ENCODE results near the gene KLHL12. TPM values are rescaled to one million over a fixed set of nuclear protein-coding genes. Genes with fewer than 3 reads are reported as not detected.
"Not testable (repeated sequence)": the region's sequence is repeated elsewhere in the genome, so short reads cannot be mapped to it uniquely, and the experiment has no call there.

The KLHL12 gene
- total RNA-seq, 2 donors from 2014 or later = 18.0 to 20.1 TPM

DNA sequence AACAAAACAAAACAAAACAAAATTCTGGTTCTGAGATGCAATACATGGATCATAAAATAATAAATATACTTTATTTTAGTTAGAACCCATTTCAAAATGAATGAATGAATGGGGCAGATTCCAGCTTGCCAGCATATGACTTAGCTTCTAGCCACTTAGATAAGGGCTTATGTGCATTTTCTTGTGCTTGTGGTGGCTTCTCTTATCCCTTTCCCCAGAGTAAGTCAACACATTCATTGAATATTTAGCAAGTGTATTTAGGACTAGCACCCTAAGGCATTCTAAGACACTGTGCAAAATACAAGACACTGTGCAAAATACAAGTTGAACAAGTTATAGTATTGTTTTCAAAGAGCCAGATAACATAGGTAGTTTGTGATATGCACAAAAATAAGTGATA is 26.4 kb upstream of the KLHL12 start:
- DNase-seq (no peak), ATAC-seq (no peak)
- intact Hi-C loops (cut with DNase I) = no loop called here

DNA sequence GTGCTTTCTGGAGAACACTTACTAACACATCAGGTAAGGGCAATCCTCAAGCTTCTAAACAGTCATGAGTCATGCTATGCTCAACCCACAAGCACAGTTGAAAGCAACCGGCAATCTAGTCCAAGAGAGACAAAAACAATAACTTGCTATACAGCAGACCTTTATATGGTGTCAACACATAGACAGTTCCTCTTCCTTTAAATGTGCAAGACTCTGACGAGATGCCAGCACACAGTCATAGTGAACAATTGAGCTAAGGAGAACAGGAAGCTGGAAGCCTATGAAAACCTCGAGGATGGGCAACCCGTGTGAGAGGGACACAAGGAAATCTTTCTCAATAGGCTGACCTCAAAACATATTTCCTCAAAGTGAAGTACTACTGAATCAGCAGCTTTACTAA is 25.8 kb upstream of the KLHL12 start:
- intact Hi-C loops (cut with DNase I) = no loop called here
- peak; percentile 53 to 76 for ATAC-seq
- DNase-seq = peak; percentile 54

DNA sequence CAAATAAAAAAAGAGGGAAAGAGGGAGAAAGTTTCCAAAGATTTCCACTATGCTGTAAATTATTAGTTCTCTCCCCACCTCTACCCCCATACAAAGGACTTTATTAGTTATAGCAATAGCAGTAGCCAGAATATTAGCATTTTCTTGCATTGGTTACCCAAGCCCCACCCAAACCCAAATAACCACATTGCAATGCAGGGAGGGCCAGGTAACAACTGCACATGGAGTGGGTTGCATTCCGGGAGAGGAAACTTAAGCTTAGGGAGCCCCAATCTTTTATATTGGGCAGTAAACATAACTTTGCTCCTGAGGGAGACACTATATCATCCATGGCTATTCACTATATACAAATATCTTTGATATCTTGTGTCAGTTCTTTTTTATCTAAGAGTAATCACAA is 25.1 kb upstream of the KLHL12 start:
- intact Hi-C loops (cut with DNase I) = no loop called here
- DNase-seq (no peak), ATAC-seq (no peak)

DNA sequence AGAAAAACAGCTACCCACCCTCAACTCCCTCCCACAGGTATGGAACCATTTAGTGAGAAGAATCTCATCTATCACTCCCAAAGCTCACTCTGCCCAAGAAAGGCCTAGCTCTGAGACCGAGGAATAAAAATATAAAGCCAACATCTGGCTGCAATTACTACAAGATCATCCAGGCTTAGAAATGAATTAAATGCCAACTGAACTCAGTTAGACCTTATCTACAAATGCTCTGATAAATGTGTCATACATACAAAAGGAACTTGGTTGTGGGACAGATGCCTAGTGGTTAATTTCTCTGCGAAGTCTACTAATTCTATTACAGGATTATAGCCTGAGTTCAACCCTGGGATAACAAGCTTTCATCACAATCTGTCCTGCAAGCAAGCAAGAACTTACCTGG is 24.4 kb upstream of the KLHL12 start:
- intact Hi-C loops (cut with DNase I) = no loop called here
- DNase-seq (no peak), ATAC-seq (no peak)

DNA sequence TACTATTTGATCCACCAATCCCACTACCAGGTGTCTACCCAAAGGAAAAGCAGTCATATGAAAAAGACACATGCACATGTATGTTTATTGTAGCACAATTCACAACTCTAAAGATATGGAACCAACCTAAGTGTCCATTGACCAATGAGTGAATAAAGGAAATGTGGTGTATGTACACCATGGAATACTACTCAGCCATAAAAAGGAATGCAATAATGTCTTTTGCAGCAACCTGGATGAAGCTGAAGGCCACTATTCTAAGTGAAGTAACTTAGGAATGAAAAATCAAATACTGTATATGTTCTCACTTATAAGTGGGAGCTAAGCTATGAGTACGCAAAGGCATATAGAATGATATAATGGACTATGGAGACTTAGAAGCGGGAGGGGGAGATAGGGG is 18.4 kb upstream of the KLHL12 start:
- intact Hi-C loops (cut with DNase I) = no loop called here
- ATAC-seq (no peak), DNase-seq (no peak)

DNA sequence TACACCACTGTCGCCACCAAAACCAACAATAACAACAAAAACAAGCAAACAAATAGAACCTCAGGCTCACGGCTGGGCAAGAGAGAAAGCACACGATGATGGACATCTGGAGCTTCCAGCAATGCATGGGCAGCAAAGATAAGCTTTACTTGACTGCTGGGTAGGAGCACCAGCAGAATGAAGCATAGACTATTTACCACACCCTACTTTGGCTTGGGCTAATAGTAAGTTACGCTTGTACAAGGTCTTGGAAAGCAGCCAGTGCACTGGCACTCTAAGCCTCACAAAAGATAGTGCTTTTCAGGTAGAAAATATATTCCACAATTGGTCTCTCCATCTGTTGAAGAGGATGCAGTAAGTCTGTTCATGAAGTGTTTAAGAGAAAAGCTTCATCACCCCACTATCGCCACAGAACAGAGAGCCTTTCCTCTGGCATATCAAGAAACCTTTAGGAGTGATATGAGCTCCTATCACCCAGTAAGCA is 17.4 kb upstream of the KLHL12 start:
- no peak for ATAC-seq
- intact Hi-C loops (cut with DNase I) = no loop called here
- DNase-seq = no peak

DNA sequence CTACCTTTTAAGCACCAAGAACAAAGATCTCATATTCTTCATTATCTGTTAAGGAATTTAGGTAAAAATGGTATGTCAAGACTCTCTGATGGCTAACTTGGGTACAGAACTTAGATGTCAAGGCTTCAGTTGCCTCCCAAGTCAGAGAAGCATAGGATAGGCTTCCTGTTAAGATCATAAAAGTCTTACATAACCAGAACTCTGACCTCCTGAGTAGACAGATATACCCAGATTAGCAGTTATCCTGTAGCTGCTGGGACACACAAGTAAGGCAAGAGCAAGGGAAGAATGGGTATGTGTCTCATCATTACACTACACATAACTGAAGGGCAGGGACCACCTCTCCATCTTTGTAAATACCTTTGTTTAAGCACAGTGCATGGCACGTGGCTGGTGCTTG is 15.4 kb upstream of the KLHL12 start:
- DNase-seq (no peak), ATAC-seq (no peak)
- intact Hi-C loops (cut with DNase I) = no loop called here

DNA sequence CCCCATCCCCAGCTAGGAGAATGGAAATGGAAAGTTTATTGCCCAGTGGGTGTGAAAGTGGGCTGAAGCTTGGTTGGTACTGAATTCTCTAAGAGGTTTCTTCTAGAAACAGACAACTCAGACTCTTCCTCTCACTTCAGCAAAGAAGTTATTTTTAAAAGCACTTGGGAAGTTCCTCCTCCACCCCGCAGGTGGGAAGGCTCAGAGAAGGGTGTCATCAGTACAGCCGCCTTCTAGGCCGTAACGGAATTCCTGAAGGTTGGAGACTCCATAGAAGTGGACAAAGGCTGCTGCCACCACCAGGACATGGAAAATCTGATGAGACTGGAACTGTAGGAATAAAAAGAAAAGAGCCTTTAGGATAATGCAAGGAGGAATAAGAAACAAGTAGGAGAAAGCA is 14.3 kb upstream of the KLHL12 start:
- intact Hi-C loops (cut with DNase I) = no loop called here
- ATAC-seq = no peak

DNA sequence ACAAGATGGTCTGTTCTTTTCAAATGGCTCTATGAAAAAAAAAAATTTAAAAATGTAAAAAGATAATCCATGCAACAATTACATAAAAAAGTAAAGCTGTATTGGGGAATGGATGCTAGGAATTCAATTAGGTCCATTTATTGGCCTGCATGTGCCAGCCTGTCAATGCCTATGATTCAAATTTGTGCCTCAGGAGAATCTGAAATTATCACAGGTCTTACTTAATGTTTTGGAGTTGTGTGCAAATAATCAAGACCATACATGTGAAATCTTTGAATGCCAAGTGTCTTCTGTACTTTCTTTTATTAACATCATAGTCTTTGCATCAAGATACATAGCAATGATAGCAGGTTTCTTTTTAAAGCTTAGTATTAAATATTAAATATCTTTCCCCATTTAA is 13.5 kb upstream of the KLHL12 start:
- ATAC-seq (no peak), DNase-seq (no peak)
- intact Hi-C loops (cut with DNase I) = no loop called here

More for the DNA sequence above, 14.3 kb upstream of the KLHL12 start:
- DNase-seq = no peak

DNA sequence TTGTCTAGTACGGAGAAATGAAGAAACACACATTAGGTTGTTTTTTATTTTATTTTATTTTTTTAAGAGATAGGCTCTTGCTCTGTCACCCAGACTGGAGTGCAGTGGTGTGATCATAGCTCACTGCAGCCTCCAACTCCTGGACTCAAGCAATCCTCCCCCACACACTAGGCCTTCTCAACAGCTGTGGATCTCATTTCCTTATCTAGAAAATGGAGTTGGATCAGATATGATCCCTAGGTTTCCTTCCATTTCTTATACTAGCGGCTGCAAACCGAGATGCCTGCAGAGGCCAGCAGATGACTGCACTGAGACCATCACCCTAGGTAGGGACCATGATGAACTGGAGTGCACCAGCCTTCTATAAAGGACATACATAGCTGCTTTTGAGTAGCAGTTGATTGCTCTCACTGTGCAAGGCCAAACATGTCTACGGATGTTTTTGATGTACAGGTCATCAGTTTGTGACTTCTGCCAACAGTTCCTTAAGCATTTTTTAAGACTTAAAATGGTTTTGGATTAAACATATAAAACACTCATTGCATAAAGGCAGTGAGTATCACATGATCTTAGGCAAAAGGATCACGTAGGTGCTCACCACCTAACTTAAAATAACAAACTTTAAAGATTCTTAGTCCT is 11.4 kb upstream of the KLHL12 start:
- no peak for ATAC-seq
- intact Hi-C loops (cut with DNase I) = no loop called here
- no peak for DNase-seq

DNA sequence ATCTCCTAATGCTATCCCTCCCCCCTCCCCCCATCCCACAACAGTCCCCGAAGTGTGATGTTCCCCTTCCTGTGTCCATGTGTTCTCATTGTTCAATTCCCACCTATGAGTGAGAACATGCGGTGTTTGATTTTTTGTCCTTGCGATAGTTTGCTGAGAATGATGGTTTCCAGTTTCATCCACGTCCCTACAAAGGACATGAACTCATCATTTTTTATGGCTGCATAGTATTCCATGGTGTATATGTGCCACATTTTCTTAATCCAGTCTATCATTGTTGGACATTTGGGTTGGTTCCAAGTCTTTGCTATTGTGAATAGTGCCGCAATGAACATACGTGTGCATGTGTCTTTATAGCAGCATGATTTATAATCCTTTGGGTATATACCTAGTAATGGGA is 9.4 kb upstream of the KLHL12 start:
- DNase-seq; intact Hi-C loops (cut with DNase I); ATAC-seq: not testable (repeated sequence)

DNA sequence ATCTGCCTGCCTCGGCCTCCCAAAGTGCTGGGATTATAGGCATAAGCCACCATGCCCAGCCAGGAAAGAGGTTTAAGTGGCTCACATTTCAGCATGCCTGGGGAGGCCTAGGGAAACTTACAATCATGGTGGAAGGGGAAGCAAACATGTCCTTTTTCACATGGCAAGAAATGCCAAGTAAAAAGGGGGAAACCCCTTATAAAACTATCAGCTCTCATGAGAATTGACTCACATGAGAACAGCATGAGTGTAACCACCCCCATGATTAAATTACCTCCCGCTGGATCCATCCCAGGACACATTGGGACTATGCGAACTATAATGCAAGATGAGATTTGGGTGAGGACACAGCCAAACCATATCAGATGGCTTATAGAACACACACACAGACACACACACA is 8.8 kb upstream of the KLHL12 start:
- intact Hi-C loops (cut with DNase I) = no loop called here
- ATAC-seq = no peak

DNA sequence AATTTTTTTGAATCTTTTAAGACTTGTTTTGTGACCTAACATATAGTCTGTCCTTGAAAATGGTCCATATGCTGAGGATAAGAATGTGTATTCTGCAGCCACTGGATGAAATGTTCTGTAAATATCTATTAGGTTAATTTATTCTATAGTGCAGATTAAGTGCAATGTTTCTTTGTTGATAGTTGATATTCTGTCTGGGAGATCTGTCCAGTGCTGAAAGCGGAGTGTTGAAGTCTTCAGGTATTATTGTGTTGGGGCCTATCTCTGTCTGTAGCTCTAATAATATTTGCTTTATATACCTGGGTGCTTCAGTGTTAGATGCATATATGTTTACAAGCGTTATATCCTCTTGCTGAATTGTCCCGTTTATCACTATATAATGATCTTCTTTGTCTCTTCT is 7.7 kb upstream of the KLHL12 start:
- DNase-seq = no peak
- intact Hi-C loops (cut with DNase I) = no loop called here

More for the DNA sequence above, 8.8 kb upstream of the KLHL12 start:
- DNase-seq = no peak

DNA sequence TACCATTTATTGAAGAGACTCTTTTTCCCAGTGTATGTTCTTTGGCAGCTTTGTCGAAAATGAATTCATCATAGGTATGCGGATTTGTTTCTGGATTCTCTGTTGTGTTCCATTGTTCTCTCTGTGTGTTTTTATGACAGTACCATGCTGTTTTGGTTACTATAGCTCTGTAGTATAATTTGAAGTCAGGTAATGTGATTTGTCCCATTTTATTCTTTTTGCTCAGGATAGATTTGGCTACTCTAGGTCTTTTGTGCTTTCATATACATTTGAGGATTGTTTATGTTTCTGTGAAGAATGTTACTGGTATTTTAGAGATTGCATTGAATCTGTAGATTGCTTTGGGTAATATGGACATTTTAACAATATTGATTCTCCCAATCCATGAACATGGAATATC is 5.4 kb upstream of the KLHL12 start:
- DNase-seq (no peak), ATAC-seq (no peak)
- intact Hi-C loops (cut with DNase I) = no loop called here

More for the DNA sequence above, 7.7 kb upstream of the KLHL12 start:
- ATAC-seq = no peak

DNA sequence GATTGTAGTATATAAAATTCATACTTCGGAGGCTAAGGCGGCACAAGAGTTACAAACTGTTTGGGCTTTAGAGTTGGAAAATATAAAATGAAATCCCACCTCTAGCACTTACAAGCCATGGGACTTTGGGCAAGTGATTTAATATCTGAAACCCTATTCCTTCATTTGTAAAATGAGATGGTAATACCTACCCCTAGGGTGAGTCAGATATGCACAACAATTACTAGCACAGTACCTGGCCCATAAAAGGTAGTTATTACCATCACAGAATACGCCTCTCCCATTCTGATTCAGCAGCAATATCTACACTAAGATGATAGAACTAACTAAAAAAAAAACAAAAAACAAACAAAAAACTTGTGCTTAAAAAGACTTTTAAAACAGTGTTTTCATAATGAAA is 3.5 kb downstream of the KLHL12 start:
- intact Hi-C loops (cut with DNase I) = loop anchor here in 1 of 2 donors (10.0 kb wide), 1 partner anchor 81 kb away; the partner anchor contains the start of gene TMEM183A
- no peak for ATAC-seq
- DNase-seq = no peak

DNA sequence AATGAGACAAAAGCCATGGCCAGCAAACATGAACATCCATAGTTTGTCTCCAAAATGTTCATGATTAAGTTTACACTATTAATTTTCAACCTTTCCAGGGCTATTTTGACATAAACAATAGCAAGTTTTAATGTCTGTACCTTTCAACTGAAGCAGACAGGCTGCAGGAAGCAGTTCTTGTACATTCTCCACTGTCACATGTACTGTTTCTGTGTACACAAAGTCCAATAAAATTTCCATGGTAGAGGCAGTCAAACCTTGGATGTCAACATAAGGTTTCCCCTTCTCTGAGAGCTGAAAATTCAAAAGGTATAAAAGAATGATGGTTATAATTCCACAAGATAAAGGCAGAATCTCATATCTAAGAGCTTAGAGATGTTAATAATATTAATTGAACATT is 7.4 kb downstream of the KLHL12 start:
- ATAC-seq (no peak), DNase-seq (no peak)
- intact Hi-C loops (cut with DNase I) = loop anchor here in 1 of 2 donors (10.0 kb wide), 1 partner anchor 85 kb away; the partner anchor contains the start of gene TMEM183A

DNA sequence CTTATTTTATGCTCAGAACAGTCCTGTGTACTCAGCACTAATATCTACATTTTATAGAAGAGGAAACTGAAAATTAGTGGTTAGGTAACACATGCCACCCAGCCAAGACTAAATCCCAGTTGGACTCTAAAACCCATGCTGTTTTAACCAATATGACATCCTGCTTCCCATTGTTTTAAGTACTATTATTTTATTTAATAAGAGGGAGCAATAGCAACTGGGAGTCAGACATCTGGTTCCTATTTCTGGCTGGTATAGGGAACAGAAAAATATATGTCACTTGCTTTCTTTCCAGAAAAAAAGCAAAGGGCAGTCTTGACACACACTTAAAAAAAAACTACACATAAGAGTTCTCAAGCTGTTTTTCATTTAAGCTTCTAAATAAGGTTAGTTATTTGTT is 11.9 kb downstream of the KLHL12 start:
- DNase-seq = no peak
- intact Hi-C loops (cut with DNase I) = no loop called here
- ATAC-seq = no peak

DNA sequence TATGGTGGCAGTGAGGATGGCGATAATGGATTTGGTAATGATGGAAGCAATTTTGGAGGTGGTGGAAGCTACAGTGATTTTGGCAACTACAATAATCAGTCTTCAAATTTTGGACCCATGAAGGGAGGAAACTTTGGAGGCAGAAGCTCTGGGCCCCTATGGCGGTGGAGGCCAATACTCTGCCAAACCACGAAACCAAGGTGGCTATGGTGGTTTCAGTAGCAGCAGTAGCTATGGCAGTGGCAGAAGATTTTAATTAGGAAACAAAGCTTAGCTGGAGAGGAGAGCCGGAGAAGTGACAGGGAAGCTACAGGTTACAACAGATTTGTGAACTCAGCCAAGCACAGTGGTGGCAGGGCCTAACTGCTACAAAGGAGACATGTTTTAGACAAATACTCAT is 14.6 kb downstream of the KLHL12 start:
- DNase-seq; ATAC-seq; intact Hi-C loops (cut with DNase I): not testable (repeated sequence)

DNA sequence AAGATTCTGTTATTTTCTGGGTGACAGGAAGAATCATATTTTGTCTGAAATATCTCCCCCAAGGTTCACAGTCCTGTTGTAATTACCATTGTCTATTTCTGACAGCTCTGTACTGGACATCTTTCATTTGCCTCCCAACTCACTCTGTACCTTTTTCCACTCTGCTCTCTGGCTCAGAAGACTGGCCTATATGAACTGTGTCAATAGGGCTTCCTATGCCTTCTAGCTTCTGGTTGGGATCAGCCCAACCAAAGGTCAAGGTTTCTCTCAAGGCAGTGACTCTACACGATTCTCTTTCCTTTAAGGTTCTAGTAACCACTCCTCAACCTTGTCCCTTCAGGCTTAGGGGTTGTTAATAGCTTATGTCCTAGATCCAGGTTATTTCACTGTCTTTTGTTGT is 17.5 kb downstream of the KLHL12 start:
- intact Hi-C loops (cut with DNase I) = no loop called here
- DNase-seq = no peak
- ATAC-seq = no peak

DNA sequence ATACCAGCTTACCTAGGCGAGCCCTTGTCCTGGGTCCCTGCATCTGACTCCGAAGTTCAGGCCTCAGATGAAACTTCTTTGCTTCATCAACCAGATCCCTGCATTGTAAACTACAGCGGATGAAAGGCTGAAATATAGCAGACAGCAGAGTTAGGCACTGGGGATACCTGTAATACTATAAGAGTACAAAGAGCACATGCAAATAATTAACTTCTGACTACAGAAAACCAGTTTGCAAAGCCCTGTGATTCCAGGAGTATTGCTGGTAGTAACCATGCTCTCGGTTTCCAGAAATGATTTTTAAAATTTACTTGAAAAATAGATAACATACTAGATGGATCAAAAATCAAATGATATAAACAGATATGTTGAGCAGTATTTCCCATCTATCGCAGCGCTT is 18.0 kb downstream of the KLHL12 start:
- DNase-seq = no peak
- ATAC-seq = no peak
- intact Hi-C loops (cut with DNase I) = no loop called here

DNA sequence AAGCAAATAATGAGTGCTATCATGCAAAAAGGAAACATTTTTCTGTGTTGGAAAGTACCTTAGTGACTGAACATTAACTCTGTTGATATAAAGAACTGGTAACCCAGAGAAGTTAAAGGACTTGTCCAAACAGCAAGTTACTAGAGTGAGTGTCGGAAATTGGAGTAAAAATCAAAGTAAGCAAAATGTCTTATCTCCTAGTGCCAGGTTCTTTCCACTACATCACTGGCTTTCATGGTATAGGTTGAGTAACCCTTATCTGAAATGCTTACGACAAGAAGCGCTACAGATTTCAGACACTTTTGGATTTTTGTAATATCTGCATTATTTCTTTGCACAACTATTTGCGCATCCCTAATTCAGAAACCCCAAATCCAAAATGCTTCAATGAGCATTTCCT is 21.7 kb downstream of the KLHL12 start:
- intact Hi-C loops (cut with DNase I) = no loop called here
- ATAC-seq (no peak), DNase-seq (no peak)
